GM19351 (cell line): ENCODE data around the gene GRID2.

ENCODE experiments used
- ATAC-seq: cut with Tn5 transposase; IDR thresholded peaks from one replicate; pipeline ENCODE4 v1.9.1; 2021; ENCODE audit warnings: mild to moderate bottlenecking, moderate library complexity; ENCODE audit not compliant: unreplicated experiment

Gene GRID2

GRCh38 chr4:93053140-93053539 lies 749.4 kb downstream of the GRID2 start:
- no peak for ATAC-seq

- ATAC-seq = no peak
Measured at GRCh38 chr4:93061826-93062225, 758.1 kb downstream of the GRID2 start.

GRCh38 chr4:93063325-93063724 lies 759.6 kb downstream of the GRID2 start:
- ATAC-seq = no peak

DNA sequence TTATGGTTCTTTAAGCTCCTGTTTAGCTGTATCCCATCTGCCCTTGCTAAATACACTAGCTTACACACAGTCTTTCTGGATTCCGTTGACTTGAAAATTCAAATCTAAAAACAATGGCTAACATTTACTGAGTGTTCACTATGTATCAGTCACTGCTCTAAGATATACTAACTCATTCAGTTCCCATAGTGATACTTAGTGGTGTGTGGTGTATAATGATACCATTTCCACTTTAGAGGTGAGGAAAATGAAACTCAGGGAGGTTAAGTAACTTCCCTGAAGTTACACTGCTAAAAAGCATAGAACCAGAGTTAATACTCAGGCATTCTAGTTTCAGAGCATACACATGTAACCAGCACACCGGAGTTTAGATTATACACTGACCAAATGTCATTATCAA lies 762.0 kb downstream of the GRID2 start:
- ATAC-seq = no peak

- ATAC-seq = no peak
Measured at GRCh38 chr4:93066749-93067148, 763.0 kb downstream of the GRID2 start.

DNA sequence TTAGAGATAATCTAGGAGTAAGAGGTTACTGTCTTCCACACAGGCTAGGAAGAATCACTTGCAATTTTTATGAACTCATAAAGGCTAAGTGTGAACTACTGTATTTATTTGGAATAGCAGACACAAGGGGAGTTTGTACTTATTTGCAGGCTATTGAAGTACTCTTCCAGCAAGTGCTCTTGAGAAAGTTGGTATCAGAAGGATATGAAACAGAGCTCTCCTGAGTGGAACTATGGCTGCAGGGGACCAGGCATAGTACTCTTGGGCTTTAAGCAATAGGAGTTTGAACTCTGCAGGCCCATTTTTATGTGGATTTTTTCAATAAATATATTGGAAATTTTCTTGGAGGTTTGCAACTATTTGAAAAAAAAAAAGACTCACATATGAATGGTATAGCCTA lies 768.5 kb downstream of the GRID2 start:
- ATAC-seq = no peak

- no peak for ATAC-seq
Measured at GRCh38 chr4:93080316-93080715, 776.5 kb downstream of the GRID2 start.

DNA sequence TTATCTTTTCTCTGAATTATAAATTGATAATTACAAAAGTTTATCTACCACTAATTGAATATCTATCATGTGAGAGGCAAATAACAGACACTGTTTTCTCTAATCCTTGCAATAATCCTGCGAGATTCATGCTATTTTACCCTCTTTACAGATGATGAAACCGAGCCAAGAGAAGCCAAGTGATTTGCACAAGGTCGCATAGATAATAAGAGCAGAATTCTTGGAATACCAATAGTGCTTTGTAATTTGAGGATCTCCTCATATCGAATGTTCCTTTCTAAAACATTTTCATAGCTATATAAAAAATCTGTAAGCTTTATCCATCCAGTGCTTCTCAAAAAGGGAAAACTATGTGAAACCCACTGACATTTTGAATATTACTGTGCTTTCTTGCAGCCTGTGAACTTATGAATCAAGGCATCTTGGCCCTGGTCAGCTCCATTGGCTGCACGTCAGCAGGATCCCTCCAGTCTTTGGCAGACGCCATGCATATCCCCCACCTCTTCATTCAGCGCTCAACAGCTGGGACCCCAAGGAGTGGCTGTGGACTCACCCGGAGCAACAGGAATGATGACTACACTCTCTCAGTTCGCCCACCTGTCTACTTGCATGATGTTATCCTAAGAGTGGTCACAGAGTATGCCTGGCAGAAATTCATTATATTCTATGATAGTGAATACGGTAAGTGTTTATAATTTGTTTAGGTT lies 781.0 kb downstream of the GRID2 start:
- no peak for ATAC-seq

DNA sequence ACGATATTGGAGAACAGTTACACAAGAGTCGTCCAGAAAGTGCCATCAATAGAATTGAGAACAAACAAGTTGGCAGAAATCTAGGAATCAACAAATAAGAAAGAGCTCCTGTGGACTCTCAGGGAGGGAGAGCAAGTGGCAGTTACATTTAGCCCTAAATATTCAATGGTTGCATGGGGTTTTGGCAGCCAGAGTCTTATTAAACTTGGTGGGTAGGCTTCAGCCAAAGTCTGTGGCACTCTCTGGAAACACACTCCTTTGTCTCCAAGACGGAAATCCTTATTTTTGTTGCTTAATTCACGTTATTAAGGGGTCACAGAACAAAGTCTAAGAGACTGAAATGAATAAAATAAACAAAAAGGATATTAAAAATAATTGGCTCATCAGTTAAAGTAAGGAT lies 782.6 kb downstream of the GRID2 start:
- ATAC-seq = no peak

- ATAC-seq = no peak
Measured at GRCh38 chr4:93092765-93093164, 789.0 kb downstream of the GRID2 start.

- ATAC-seq = no peak
Measured at GRCh38 chr4:93103042-93103441, 799.3 kb downstream of the GRID2 start.

GRCh38 chr4:93116624-93117023 lies 812.9 kb downstream of the GRID2 start:
- no peak for ATAC-seq

- no peak for ATAC-seq
Measured at GRCh38 chr4:93127489-93127888, 823.7 kb downstream of the GRID2 start.

- no peak for ATAC-seq
Measured at GRCh38 chr4:93132631-93133030, 828.9 kb downstream of the GRID2 start.

DNA sequence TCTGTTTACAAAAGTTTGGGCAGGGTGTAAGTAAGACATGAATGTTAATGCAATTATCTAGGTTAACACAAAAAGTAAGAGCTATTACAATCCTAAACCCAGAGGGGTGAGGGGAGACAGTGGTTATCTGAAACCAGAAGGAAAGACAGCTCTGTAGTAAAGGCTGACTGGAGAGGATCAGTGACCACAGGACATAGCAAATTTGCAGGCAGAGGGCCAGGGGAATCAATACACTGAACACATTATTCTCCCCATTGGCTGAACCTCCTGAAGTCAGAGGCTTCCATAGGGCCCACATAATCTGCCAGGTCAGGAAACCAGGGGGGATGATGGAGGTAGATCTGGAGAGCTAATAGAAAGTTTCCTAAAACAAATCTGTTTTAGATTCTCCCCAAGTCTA lies 835.4 kb downstream of the GRID2 start:
- ATAC-seq = no peak

DNA sequence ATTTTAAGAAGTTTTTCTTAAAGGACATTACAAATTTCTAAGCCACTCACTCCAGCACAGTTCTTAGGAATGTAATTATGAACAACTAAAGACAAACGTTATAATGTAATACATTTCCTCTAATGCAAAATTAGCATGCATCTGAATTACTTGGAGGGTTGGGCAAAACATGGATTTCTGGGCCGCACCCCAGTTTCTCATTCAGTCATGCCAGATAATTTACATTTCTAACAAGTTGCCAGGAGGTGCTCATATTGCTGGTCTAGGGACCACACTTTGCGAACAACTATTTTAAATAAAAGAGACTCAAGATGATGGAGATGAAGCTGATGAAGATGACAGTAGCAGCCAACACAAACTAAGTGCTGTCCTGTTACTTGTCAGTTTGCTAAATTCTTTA lies 840.1 kb downstream of the GRID2 start:
- ATAC-seq = no peak

DNA sequence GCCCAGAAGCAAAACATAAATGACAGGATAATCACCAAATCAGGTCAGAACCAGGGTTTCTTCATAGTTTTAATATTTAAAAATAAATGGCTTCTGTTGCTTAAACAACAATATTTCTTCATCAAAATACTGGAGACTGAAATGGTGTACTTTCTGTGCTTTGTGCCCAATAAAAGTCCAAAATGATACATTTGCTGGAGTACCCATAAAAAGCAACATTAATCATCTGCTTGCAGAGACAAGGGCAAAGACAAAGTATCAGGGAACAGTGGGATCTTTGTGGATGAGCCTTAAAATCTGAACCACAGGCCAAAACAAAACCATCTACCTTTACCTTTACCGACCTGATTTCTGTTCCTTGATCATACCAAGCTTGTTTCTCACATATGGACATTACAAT lies 840.9 kb downstream of the GRID2 start:
- ATAC-seq = no peak

DNA sequence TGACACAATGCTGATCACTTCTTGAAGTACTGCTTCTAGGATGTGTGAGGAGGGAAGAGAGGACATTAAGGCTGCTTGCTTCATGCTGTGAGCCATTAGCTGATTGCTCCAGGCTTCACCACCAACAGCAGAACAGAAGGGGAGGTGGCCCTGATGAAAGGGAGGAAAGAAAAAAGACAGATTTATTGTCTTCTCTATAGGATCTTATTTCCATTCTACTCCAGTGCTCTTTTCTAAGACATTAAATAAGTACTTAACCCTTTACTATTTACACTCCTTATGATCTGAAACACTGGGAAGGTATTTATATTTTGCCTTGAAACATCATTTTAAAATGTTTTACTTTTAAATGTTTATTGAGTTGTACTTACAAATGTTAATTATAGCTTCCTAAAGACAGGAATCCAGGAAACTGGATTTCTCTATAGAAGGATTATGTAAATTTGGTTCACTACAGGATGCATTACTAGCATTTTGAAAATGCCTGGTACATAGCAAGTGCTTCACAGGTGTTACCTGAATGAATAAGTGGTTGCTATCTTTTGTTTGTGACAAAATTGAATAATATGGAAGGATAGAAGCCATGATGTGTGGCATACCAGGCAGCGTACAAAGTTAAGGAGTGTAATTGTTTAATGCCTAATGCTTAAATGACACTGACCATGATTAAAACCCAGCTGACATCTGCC lies 843.9 kb downstream of the GRID2 start:
- ATAC-seq = no peak

- no peak for ATAC-seq
Measured at GRCh38 chr4:93152491-93152890, 848.7 kb downstream of the GRID2 start.

DNA sequence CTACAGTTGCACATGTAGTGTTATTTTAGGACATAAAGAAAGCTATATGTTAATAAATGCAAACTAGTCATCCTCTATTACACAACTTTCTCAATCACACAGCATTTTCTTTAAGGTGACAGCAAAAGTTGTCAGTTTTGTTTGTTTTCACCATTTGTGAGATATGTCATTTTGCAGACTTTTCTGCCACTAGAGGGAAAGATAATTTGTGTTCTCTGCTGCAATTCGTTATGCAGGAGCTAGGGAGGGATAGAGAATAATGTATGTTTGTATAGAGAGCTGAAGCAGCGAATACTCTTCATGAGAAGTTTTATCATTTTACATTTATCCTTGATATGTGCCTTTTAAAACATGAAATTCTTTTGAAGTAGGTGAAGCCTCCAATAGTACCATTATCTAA lies 854.2 kb downstream of the GRID2 start:
- ATAC-seq = no peak

DNA sequence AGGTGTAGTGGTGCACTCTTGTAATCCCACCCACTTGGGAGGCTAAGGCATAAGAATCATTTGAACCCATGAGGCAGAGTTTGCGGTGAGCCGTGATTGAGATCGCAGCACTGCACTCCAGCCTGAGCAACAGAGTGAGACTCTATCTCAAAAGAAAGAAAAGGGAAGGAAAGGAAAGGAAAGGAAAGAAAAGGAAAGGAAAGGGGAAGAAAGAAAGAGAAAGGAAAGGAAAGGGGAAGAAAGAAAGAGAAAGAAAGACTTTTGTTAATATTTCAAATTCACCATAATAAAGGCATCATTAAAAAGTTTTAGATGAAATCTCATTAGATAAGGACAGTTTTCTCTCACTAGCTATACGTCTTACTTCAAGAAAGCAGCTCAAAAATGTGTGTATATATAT lies 864.3 kb downstream of the GRID2 start:
- no peak for ATAC-seq

GRCh38 chr4:93169966-93170365 lies 866.2 kb downstream of the GRID2 start:
- no peak for ATAC-seq

DNA sequence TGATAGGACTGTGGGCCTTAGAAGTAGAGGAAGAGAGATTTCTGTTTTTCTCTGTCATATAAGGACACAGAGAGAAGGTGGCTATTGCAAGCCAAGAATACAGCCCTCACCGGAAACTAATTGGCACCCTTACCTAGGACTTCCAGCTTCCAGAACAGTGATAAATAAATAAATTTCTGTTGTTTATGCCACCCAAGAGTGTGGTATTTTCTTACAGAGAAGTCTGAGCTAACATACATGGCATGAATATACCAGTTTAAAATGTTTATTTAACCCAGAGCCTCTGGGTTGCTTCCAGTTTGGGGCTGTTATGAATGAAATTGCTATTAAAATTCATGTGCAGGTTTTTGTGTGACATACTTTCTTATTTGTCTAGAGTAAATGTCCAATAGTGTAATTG lies 870.8 kb downstream of the GRID2 start:
- ATAC-seq = no peak
